Stimulated activated CD4-positive, alpha-beta T cell treated with anti-CD3 and anti-CD28 coated beads, Interleukin-1b, Interleukin-23, amount 100 ng/mL, for 4 hours (primary cell): ENCODE measurements around the gene PLA2G4B.
A peak's percentile ranks its signal among the peaks of the same experiment; 100 is the strongest.

Source experiments
- DNase-seq, 2 donors: peaks; one replicate each; pipeline ENCODE4 v3.0.0-alpha.2; 2020; ENCODE audit warnings: low read depth in 2 of 2

PLA2G4B gene

DNA sequence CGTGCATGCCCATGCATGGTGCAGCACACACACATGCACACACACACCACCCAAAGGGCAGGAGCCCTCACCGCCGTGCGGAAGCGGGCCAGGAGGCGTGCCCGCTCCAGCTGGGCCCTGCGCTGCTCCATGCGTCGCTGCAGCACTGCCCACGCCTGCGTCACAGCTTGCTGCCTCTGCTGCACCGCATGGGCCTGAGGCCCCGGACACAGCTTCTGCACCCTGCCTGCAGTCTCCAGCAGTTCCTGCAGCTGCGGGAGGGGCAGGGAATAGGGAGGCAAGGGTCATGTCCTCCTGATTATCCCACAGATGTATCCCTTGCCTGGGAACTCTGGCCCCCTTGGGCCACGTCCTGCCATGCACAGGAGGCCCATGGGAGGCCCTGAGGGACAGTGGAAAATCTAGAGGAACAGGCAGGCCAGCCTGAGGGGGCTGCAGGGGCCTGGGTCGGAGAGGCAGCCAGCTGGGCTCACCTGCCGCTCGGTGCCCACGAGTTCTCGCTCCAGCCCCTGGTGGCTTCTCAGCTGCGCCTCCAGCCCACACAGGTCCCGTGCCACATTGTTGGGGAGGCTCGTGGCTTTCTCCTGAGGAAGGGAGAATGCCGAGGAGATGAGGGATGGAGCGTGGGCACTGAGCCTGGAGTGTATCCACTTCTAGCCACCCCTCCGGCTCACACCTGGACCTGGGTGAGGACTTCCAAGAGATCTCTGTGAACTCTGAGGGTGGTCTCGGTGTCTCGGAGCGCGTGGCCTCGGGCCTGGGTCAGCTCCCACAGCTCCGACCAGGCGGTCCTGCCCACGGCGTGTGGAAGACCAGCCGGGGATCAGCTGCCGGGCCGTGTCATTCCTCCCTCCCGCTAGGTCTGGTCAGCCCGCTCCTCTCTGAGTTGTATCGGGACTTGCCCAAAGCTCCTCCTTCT is 31.4 kb downstream of the PLA2G4B start:
- no peak for DNase-seq

DNA sequence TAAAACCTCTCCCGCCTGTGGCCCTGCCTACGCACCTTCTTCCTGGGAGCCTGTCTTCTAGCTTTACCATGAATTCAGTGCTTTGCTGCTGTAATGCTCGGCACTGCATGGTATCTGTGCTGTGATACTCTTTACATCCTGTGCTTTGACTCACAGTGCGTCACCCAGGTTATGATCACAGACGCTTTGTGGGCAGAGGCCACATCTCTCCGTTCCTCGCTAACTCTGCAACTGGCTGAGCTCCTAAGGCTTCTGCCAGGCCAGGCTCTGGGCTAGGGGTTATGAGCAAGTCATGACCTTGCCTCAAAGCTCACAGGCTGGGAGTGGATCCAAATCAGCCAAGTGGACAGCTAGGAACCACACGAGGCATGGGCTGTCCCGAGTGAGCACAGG is 32.0 kb downstream of the PLA2G4B start:
- peak; percentile 15 to 45 for DNase-seq

DNA sequence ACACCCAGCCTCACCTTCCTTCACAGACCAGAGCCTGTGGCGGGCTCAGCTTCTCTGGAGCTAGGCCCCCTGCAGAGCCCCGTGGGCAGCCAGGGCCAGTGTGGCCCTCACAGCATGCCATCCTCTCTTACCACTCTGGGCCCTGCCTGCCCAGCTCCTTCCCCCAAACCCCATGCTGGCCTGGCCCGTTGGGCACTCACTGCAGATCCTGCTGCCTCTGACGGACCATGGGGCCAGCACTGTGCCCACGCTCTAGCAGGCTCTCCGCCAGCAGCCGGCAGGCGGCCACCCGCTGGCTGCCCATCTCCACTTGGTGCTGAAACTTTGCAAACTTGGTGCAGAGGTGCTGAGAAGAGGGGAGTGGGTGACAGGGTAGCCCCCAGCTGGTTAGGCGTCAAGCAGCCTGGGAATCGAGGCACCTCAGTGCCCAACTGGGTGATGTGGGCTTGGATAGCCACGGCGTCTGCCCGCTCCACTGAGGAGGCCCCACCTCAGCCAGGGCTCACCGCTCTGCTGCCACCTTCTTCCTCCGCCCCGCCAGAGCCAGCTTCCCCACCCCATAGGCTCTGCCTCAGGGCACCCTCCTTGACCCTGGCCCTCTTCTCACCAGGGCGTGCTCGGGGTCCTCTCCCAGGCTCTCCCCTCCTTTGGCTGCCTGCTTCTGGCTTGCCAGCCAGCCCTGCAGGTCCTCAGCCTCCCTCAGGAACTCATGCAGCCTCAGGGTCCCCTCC is 32.7 kb downstream of the PLA2G4B start:
- DNase-seq = no peak

GRCh38 chr15:41872166-41872747 is 33.6 kb downstream of the PLA2G4B start:
- no peak for DNase-seq

DNA sequence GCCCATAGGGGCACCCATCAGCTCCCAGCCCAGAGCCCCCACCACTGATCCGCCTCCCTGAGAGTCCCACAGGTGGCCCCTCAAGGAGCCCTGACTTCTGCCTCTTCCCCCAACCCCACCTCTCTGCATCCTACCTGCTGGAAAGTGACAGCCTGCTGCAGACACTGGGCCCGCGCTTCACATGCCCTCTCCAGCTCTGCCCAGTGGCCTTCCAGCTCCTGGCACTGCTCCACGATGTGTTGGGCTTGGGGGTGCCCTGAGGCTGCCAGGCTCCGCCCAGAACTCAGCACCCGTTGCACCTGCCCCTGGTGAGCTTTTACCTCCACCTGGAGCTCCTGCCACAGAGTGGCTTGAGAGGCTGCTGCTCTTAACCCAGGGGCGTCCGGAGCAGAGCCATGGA is 35.1 kb downstream of the PLA2G4B start:
- no peak for DNase-seq

DNA sequence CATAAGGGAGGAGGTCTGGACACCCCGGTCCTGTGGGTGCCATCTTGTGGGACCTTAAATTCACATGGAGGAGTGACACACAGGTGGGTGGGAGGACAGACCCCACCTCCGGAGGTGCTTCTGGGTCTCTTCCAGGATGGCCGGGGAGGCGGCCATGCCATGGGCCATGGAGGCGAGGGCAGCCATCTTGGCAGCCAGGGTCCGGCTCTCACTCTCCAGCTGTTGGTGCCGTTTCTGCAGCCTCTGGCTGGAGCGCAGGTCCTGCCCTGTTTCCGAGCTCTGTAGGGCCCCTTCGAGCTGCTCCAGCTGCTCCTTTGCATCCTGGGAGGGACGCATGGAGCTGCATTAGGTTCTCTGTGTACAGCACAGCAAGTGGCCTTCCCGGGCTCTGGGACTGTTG is 36.1 kb downstream of the PLA2G4B start:
- DNase-seq = no peak

DNA sequence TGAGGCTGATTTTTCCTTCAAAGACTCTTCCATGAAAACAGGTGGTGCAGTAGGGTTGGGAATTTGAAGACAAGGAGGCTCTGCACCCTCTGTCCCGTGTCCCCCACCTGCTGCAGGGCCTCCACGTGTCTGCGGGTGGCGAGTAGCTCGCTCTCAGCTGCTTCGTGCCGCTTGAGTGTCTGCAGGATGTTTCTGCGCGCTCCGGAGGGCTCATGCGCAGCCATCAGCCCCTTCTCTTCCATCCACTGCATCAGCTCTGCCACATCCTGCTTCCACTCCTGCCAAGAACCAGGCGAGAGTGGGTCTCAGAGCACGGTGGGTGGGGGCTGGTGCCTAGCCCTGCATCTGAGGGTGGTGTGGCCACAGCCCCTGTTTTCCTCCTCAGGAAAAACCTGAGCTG is 37.4 kb downstream of the PLA2G4B start:
- no peak for DNase-seq

DNA sequence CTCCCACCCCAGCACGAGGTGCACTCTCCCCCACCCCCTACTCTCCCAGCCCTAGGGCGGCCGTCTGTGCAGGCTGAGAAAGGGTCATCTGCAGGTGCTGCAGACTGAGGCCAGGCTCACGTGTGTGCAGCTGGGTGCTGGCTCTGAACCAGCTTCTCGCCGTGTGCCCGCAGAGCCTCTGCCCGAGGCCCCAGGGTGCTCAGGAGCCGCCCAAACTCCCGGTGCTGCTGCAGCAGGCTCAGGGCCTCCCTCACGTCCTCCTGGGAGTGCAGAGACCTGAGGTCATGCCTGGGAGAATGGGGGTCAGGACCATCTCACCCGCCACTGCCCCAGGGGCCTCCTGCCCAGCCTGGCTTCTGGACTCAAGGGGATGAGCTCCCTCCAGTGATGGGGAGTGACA is 38.0 kb downstream of the PLA2G4B start:
- DNase-seq = no peak

- no peak for DNase-seq
Observed at GRCh38 chr15:41877631-41878354, 39.1 kb downstream of the PLA2G4B start.

GRCh38 chr15:41878355-41878699 is 39.7 kb downstream of the PLA2G4B start:
- DNase-seq = no peak

GRCh38 chr15:41879321-41879845 is 40.7 kb downstream of the PLA2G4B start:
- no peak for DNase-seq

GRCh38 chr15:41880156-41880877 is 41.7 kb downstream of the PLA2G4B start:
- no peak for DNase-seq

DNA sequence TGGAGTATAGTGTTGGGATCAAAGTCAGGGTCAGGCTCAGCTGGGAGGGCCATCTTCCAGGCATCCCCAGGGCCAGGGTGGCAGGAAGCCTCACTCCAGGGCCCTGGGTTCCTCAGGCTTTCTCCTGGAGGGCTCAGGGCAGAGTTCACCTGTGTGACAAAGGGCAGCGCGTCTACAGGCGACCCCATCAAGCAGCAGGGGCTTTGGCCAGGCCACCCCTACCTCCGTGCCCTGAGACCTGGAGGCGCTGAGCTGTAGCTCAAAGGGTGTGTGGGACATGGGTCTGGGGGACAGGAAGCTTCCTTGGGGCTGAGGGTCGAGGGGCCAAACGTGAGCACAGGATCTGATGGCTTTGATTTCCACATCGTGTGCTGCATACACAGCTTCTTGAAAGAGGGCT is 42.4 kb downstream of the PLA2G4B start:
- DNase-seq = no peak

GRCh38 chr15:41881550-41881919 is 42.9 kb downstream of the PLA2G4B start:
- DNase-seq = no peak

GRCh38 chr15:41881920-41882688 is 43.5 kb downstream of the PLA2G4B start:
- no peak for DNase-seq

DNA sequence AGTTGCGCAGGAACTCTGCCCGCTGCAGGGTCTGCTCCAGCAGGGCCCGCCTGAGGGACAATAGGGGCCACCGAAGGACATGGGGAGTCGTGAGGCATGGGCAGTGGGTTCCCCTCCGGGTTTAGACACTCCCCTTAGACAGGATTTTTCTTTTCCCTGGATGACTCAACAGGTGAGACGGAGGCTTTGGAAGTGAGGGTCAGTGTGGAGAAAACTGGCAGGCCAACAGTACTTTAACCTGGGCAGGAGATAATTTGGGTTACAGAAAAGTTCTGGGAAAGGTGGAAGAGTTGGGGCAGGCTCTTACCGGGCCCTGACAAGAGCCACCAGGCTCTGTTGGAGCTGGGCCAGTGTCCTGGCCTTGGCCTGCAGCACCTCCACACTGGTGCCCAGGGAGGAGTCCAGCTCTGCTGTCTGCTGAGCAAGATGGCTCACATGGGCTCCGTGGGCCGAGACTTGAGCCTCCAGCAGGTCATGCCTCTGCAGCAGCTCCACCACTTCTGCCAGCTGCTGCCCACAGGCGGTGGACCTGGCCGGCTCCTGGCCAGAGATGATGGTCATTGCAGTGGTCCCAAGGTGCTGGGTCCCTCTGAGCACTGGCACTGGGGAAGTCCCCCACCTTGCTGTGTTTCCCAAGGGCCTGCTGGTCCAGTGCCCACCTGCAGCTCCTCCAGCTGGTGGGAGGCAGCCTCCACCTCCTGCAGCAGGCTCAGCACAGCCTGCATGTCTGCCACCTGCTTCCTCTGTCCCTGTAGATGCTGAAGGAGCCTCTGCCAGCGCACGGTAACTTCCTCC is 44.2 kb downstream of the PLA2G4B start:
- no peak for DNase-seq

DNA sequence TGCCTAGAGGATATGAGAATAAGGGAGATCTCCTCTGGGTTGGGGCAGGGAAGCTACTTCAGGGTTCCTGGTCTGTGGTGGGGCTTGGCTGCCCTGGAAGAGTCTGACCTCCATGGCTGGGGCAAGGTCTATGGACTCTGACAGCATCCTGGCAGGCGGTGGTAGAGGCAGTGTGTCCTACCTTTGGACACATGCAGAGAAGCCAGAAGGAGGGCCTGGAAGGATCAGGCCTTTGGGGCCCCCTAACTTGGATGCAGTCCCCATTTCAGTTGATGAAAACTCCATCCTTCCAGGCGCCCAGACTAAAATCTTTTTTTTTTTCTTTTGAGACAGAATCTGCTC is 44.8 kb downstream of the PLA2G4B start:
- no peak for DNase-seq

GRCh38 chr15:41884458-41884857 is 45.8 kb downstream of the PLA2G4B start:
- no peak for DNase-seq

DNA sequence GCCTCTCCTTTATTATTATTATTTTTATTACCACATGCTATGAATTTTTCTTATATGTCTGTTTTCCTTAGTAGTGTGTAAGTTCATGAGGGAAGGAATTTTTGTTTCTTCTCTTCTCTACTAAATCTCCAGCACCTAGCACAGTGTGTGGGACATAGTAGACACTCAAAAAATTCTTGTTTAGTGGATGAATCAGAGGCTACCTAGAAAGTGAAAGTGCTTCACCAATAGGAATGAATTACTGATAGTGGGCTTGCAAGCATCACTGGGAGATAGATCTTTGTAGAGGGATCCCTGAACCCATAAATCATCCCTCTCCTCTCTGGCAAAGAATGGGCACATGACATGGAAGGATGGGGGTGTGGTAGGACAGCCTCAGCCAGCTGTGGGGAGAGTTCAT is 46.7 kb downstream of the PLA2G4B start:
- DNase-seq = no peak

DNA sequence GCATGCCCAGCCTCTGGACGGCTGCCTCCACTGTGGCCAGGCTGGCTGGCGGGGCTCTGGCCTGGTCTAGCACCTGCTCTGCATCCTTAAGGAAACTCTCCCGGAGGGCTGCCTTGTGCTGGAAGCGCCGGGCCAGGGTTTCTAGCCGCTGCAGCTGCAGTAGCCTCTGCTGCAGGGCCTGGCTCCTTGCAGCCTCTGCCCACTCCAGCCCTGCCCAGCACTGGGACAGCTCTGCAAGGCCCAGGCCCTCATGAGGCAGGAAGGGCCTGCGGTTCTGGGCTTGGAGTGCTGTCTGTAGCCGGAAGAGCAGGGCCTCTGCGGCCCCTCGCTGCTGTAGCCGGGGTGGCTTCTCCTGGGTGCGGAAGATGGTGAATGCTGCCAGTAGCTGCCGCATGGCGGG is 47.2 kb downstream of the PLA2G4B start:
- no peak for DNase-seq
